Testis (tissue), 2 donors: ENCODE results near the gene NOL4.

Source experiments
- CTCF ChIP-seq, 3 experiments: fragments of 450-650 bp in 2 of 3; fragments of 200-600 bp in 1 of 3; sonication (generic) in 1 of 3; IDR thresholded peaks; one replicate each; pipeline ENCODE4 v1.5.1; 2016 to 2019; ENCODE audit warnings: antibody characterized with exemption in 3 of 3, mild to moderate bottlenecking in 2 of 3, moderate library complexity in 1 of 3
- POLR2A ChIP-seq: fragments of 450-650 bp; IDR thresholded peaks from one replicate; pipeline ENCODE4 v1.6.1; 2017; ENCODE audit warnings: antibody characterized with exemption, mild to moderate bottlenecking, moderate library complexity

- TF ChIP-seq CTCF (IDR thresholded peaks at IDR 0.05) (no peak), POLR2A (no peak)
Measured at GRCh38 chr18:34196256-34196655, 28.5 kb downstream of the NOL4 start.
